ENCODE measurements around the gene NKPD1. TPM values are rescaled to one million over a fixed set of nuclear protein-coding genes. Genes with fewer than 3 reads are reported as not detected.

The NKPD1 gene
- total RNA-seq, 2 donors from 2014 or later, result 0.16 to 0.22 TPM

DNA sequence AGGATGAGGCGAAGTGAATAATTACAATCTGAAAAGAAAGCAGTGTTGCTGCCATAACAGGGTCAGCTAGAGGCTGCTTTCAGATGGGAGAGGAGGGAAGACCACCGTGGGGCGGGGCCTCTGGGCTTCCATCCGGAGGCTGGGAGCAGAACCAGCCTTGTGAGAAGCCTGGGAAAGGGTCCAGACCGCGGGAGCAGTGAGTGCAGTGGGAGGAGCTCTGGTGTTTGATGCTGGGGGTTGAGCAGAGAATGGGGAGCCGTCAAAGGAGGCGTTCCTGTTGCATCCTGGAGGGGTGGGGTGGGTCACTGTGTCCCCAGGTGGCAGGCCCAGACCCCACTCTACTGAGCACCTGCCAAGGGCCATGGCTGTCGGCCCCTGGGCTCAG, 18.1 kb downstream of the NKPD1 start:
- TF ChIP-seq, protein P1, sequence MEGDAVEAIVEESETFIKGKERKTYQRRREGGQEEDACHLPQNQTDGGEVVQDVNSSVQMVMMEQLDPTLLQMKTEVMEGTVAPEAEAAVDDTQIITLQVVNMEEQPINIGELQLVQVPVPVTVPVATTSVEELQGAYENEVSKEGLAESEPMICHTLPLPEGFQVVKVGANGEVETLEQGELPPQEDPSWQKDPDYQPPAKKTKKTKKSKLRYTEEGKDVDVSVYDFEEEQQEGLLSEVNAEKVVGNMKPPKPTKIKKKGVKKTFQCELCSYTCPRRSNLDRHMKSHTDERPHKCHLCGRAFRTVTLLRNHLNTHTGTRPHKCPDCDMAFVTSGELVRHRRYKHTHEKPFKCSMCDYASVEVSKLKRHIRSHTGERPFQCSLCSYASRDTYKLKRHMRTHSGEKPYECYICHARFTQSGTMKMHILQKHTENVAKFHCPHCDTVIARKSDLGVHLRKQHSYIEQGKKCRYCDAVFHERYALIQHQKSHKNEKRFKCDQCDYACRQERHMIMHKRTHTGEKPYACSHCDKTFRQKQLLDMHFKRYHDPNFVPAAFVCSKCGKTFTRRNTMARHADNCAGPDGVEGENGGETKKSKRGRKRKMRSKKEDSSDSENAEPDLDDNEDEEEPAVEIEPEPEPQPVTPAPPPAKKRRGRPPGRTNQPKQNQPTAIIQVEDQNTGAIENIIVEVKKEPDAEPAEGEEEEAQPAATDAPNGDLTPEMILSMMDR (IDR thresholded peaks at IDR 0.05), result no peak

DNA sequence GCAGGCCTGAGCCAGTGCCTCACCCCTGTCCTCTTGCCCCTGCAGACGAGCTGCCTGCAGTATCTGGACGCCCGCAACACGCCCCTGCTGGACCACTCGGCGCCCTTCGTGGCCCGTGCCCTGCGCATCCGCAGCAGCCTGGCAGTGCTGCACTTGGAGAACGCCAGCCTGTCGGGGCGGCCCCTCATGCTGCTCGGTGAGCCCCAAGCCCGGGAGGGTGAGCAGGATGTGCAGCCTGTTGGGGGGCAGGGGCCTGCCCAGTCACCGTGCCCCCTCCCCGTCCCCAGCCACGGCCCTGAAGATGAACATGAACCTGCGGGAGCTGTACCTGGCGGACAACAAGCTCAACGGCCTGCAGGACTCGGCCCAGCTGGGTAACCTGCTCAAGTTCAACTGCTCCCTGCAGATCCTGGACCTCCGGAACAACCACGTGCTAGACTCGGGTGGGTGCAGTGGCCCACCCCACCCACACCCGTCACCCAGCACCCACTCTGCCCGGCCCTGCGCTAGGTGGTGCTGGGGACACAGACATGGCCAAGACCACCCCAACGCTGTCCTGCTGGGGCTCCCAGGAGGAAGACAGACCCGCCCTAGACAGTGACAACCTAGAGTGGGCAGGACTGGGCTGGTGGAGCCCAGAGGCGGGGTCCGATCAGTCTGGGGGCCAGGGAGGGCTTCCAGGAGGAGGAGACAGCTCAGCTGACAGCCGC, 18.6 kb downstream of the NKPD1 start:
- no peaks in the 10 kb centered on the region for H3K9me3 ChIP-seq
- H3K27ac ChIP-seq, result no peak overlapping the region
- TF ChIP-seq, protein P1 (IDR thresholded peaks at IDR 0.05), result no peak
- H3K27me3 ChIP-seq, result no peaks in the 10 kb centered on the region
- peaks cover 40% of the 10 kb centered on the region for H3K36me3 ChIP-seq
- H3K4me1 ChIP-seq, result peaks cover 0 to 13% of the 10 kb centered on the region in 2 donors
- no peak overlapping the region for H3K4me3 ChIP-seq
- no peak for DNase-seq (ENCODE audit: low spot score)

More for the DNA sequence above, 18.1 kb downstream of the NKPD1 start:
- no peak overlapping the region for H3K27ac ChIP-seq
- H3K9me3 ChIP-seq, result no peaks in the 10 kb centered on the region
- peaks cover 40% of the 10 kb centered on the region for H3K36me3 ChIP-seq
- H3K27me3 ChIP-seq, result no peaks in the 10 kb centered on the region
- no peak for DNase-seq (ENCODE audit: low spot score)
- H3K4me3 ChIP-seq, result no peak overlapping the region
- peaks cover 0 to 8% of the 10 kb centered on the region in 2 donors for H3K4me1 ChIP-seq

DNA sequence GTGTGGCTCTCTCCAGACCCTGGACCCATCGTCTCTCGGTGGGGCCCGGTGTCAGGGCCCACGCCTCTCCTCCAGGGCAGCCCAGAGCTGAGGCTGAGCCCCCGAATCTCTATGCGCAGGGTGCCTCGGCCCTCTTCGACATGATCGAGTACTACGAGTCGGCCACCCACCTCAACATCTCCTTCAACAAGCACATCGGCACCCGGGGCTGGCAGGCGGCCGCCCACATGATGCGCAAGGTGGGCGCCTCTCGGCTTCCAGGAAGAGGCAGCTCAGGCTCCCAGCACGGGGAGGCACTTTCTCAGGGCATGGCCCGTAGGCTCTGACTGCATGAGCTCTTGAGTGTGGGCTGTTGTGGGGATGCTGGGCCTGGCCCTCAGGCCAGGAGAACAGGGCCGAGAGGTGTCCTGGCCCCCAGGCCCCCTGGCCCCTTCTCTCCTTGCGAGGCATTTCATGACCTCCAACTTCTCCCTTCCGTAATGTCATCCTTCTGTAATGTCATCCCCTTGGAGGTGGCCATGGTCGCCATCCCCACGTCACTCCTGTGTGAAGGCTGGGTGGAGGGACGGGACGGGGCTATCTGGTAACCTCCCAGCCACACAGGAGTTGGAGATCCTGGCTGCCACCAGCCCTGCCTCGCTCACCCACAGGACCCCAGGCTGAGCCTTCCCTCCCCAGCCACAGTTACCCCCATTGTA, 19.4 kb downstream of the NKPD1 start:
- Histone ChIP-seq H3K4me1 (peaks cover 0 to 21% of the 10 kb centered on the region in 2 donors), H3K27ac (no peak overlapping the region), H3K9me3 (no peaks in the 10 kb centered on the region), H3K4me3 (no peak overlapping the region), H3K27me3 (no peaks in the 10 kb centered on the region), H3K36me3 (peaks cover 37% of the 10 kb centered on the region)
- DNase-seq (ENCODE audit: low spot score), result no peak
- TF ChIP-seq, protein P1 (IDR thresholded peaks at IDR 0.05), result no peak

DNA sequence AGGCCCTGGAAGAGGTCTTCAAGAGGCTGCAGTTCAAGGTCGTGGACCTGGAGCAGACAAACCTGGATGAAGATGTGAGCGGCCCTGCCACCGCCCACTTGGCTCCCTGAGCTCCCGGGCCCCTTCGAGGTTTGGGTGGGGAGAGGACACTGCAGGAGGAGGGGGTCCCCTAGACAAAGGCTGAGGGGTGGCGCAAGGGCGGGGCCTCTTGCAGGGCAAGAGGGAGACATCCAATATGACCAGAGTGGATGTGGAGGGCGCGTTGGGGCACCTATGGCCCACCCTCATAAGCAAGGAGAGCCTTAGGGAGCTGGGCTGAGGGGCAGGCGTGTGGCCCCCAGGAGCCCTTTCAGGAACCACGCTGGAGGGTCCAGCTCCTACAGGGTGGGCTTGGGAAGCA, 20.2 kb downstream of the NKPD1 start:
- H3K27ac ChIP-seq, result no peak overlapping the region
- TF ChIP-seq, protein P1 (IDR thresholded peaks at IDR 0.05), result no peak
- DNase-seq (ENCODE audit: low spot score), result no peak
- peaks cover 31% of the 10 kb centered on the region for H3K36me3 ChIP-seq
- H3K4me3 ChIP-seq, result no peak overlapping the region
- H3K4me1 ChIP-seq, result peaks cover 0 to 24% of the 10 kb centered on the region in 2 donors
- no peaks in the 10 kb centered on the region for H3K27me3 ChIP-seq
- H3K9me3 ChIP-seq, result no peaks in the 10 kb centered on the region

DNA sequence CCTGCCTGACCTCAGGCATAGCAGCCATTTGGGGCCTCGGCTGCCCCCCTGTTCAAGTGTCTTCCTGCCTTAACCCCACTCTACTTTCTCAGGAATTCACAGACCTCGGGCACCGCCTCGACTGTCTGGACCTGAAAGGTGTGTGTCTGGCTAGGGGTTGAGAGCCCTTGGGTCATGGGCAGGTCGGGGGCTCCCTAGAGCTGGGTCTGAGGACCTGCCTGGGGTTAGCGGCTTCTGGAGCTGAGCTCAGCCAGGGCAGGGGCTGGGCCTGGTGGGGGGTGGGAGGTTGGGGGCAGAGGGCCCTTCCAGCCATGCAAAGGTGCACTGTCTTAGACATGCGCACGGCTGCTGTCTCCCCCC, 20.7 kb downstream of the NKPD1 start:
- no peak for DNase-seq (ENCODE audit: low spot score)
- Histone ChIP-seq H3K4me3 (no peak overlapping the region), H3K36me3 (peaks cover 31% of the 10 kb centered on the region), H3K4me1 (peaks cover 0 to 24% of the 10 kb centered on the region in 2 donors), H3K9me3 (no peaks in the 10 kb centered on the region), H3K27me3 (no peaks in the 10 kb centered on the region), H3K27ac (no peak overlapping the region)
- TF ChIP-seq, protein P1 (IDR thresholded peaks at IDR 0.05), result no peak

All from right atrium auricular region (tissue), 2 donors.